GM19238 (cell line): ENCODE data around the gene FRAT2.

Source experiments
- DNase-seq: peaks from one replicate; pipeline ENCODE4 v3.0.0; 2011; ENCODE audit warnings: low spot score; ENCODE audit not compliant: insufficient read length

Gene FRAT2

GRCh38 chr10:97334370-97335175 is at the start of gene FRAT2:
FRAT2 (minus strand) TSS chr10:97334729; CDS start chr10:97334572, 157 bp downstream.
- peak; percentile 92 for DNase-seq

- no peak for DNase-seq
These were observed 49.6 kb upstream of the FRAT2 start for GRCh38 chr10:97384156-97384555.

GRCh38 chr10:97383159-97383558 is 48.6 kb upstream of the FRAT2 start:
- DNase-seq, result no peak

- DNase-seq, result no peak
These were observed 47.1 kb upstream of the FRAT2 start for GRCh38 chr10:97381626-97382025.

- DNase-seq, result no peak
These were observed 46.0 kb upstream of the FRAT2 start for GRCh38 chr10:97380516-97380915.

GRCh38 chr10:97378933-97379921 is 44.7 kb upstream of the FRAT2 start:
- DNase-seq, result no peak

- no peak for DNase-seq
These were observed 41.9 kb upstream of the FRAT2 start for GRCh38 chr10:97376413-97376812.

- no peak for DNase-seq
These were observed 38.9 kb upstream of the FRAT2 start for GRCh38 chr10:97373456-97373855.

- no peak for DNase-seq
These were observed 37.8 kb upstream of the FRAT2 start for GRCh38 chr10:97372233-97372875.

- no peak for DNase-seq
These were observed 37.2 kb upstream of the FRAT2 start for GRCh38 chr10:97371696-97372095.

- no peak for DNase-seq
These were observed 32.7 kb upstream of the FRAT2 start for GRCh38 chr10:97367126-97367649.

- no peak for DNase-seq
These were observed 32.0 kb upstream of the FRAT2 start for GRCh38 chr10:97366572-97366971.

- no peak for DNase-seq
These were observed 31.3 kb upstream of the FRAT2 start for GRCh38 chr10:97365761-97366351.

GRCh38 chr10:97363071-97363470 is 28.5 kb upstream of the FRAT2 start:
- no peak for DNase-seq

- DNase-seq, result no peak
These were observed 27.9 kb upstream of the FRAT2 start for GRCh38 chr10:97362310-97363033.

- DNase-seq, result no peak
These were observed 27.0 kb upstream of the FRAT2 start for GRCh38 chr10:97361537-97361901.

GRCh38 chr10:97360705-97361536 is 26.4 kb upstream of the FRAT2 start:
- no peak for DNase-seq

GRCh38 chr10:97358781-97359180 is 24.3 kb upstream of the FRAT2 start:
- no peak for DNase-seq

- no peak for DNase-seq
These were observed 23.8 kb upstream of the FRAT2 start for GRCh38 chr10:97358349-97358748.

GRCh38 chr10:97356918-97357317 is 22.4 kb upstream of the FRAT2 start:
- no peak for DNase-seq
